ENCODE results near the gene MARCHF10.

MARCHF10 gene

DNA sequence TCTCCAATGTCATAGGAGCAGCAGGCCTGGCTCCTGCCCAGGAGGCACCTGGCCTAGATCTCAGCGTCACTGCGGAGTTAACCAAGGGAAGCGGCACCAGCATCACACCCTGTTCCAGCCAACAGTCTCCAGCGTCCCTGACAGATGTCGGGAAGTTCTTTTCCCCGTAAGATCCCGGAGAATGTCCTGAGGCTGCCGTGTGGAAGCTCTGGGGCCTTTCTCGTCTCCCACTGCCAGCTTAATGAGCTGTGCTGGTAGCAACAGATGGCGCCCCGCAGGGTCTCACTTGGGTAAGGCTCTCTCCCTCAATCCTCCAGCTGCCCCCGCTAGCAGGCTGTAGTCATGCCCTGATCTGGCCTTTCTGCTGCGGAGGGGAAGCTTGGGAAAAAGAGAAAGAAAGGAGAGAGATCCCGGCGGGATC is 57.5 kb downstream of the MARCHF10 start:
- Histone ChIP-seq H3K27me3 (ENCODE audit: insufficient read depth, low read length, poor library complexity, severe bottlenecking) (no peaks in the 10 kb centered on the region), H4K20me1 (ENCODE audit: insufficient read depth, low read length, poor library complexity, severe bottlenecking) (no peaks in the 10 kb centered on the region), H3K9me3 (ENCODE audit: insufficient read depth, low read depth, low read length) (no peaks in the 10 kb centered on the region), H2AFZ (ENCODE audit: low read length) (no peak overlapping the region), H3K79me2 (ENCODE audit: insufficient read depth, low read length) (no peaks in the 10 kb centered on the region), H3K9me2 (replicated peaks; ENCODE audit: low read depth, low read length) (no peaks in the 10 kb centered on the region), H3K4me1 (ENCODE audit: insufficient read depth, low read length, poor library complexity, severe bottlenecking) (no peaks in the 10 kb centered on the region), H3F3A (ENCODE audit: low read depth) (no peaks in the 10 kb centered on the region), H3K36me3 (ENCODE audit: insufficient read depth, low read length) (no peaks in the 10 kb centered on the region), H3K9ac (ENCODE audit: low read depth, low read length, poor library complexity, severe bottlenecking) (no peak overlapping the region), H3K4me2 (ENCODE audit: low read depth, low read length, poor library complexity, severe bottlenecking) (no peak overlapping the region), H3K4me3 (ENCODE audit: low read length, poor library complexity, severe bottlenecking) (no peak overlapping the region)
- TF ChIP-seq EZH2phosphoT487 (IDR thresholded peaks at IDR 0.05; ENCODE audit: borderline replicate concordance), result no peak
- TF ChIP-seq, protein P1, sequence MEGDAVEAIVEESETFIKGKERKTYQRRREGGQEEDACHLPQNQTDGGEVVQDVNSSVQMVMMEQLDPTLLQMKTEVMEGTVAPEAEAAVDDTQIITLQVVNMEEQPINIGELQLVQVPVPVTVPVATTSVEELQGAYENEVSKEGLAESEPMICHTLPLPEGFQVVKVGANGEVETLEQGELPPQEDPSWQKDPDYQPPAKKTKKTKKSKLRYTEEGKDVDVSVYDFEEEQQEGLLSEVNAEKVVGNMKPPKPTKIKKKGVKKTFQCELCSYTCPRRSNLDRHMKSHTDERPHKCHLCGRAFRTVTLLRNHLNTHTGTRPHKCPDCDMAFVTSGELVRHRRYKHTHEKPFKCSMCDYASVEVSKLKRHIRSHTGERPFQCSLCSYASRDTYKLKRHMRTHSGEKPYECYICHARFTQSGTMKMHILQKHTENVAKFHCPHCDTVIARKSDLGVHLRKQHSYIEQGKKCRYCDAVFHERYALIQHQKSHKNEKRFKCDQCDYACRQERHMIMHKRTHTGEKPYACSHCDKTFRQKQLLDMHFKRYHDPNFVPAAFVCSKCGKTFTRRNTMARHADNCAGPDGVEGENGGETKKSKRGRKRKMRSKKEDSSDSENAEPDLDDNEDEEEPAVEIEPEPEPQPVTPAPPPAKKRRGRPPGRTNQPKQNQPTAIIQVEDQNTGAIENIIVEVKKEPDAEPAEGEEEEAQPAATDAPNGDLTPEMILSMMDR (conservative IDR thresholded peaks at IDR 0.05; ENCODE audit: low read length), result no peak

DNA sequence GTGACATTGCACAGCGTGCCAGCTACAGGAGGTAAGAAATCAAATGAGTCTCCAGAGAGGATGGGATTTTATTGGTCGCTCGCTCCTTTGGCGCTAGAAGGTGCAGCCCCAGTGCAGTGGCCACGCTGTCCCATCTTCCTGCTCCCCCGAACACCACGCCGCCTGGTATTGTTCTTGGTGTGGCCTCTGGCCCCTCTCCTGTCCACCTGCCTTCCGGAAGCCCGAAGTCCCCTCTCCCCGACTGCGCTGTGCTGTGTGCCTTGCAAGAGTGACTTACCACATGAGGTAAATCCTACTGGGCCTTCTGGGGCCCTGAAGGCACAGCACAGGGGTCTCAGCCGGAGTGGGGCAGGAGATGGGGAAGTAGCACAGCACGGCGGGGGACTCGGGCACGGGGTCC is 58.2 kb downstream of the MARCHF10 start:
- Histone ChIP-seq H3K9ac (ENCODE audit: low read depth, low read length, poor library complexity, severe bottlenecking) (no peak overlapping the region), H3K4me3 (ENCODE audit: low read length, poor library complexity, severe bottlenecking) (no peak overlapping the region), H2AFZ (ENCODE audit: low read length) (no peak overlapping the region), H3K79me2 (ENCODE audit: insufficient read depth, low read length) (no peaks in the 10 kb centered on the region), H3K9me3 (ENCODE audit: insufficient read depth, low read depth, low read length) (no peaks in the 10 kb centered on the region), H3F3A (ENCODE audit: low read depth) (no peaks in the 10 kb centered on the region), H3K9me2 (replicated peaks; ENCODE audit: low read depth, low read length) (no peaks in the 10 kb centered on the region), H3K4me2 (ENCODE audit: low read depth, low read length, poor library complexity, severe bottlenecking) (no peak overlapping the region), H4K20me1 (ENCODE audit: insufficient read depth, low read length, poor library complexity, severe bottlenecking) (no peaks in the 10 kb centered on the region), H3K4me1 (ENCODE audit: insufficient read depth, low read length, poor library complexity, severe bottlenecking) (no peaks in the 10 kb centered on the region), H3K27me3 (ENCODE audit: insufficient read depth, low read length, poor library complexity, severe bottlenecking) (no peaks in the 10 kb centered on the region), H3K36me3 (ENCODE audit: insufficient read depth, low read length) (no peaks in the 10 kb centered on the region)
- no peak for TF ChIP-seq EZH2phosphoT487 (IDR thresholded peaks at IDR 0.05; ENCODE audit: borderline replicate concordance)
- TF ChIP-seq, protein P1 (conservative IDR thresholded peaks at IDR 0.05; ENCODE audit: low read length), result no peak

DNA sequence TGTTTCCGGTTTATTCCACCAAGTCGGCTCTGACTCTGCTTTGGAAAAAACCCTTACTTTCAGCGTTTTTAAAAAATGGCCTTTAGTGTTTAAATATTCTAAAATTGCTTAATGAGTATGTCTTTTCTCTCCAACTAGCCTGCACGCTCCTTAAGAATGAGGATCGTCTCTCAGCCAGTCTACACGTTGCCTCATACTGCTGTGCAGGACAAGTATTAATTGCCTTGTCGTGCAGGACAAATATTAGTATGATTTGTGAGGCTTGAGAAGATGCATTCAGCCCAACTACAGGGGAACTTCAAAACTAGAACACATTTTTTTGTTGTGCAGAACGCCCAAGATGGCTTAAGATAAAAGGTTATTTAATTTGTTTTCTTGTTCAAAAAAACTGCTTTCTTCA is 61.2 kb downstream of the MARCHF10 start:
- no peaks in the 10 kb centered on the region for H3K9me2 ChIP-seq (replicated peaks; ENCODE audit: low read depth, low read length)
- no peak for TF ChIP-seq EZH2phosphoT487 (IDR thresholded peaks at IDR 0.05; ENCODE audit: borderline replicate concordance)
- TF ChIP-seq, protein P1 (conservative IDR thresholded peaks at IDR 0.05; ENCODE audit: low read length), result no peak
- no peaks in the 10 kb centered on the region for H3K27me3 ChIP-seq (ENCODE audit: insufficient read depth, low read length, poor library complexity, severe bottlenecking)
- no peaks in the 10 kb centered on the region for H3K79me2 ChIP-seq (ENCODE audit: insufficient read depth, low read length)
- no peak overlapping the region for H3K9ac ChIP-seq (ENCODE audit: low read depth, low read length, poor library complexity, severe bottlenecking)
- H3K4me1 ChIP-seq (ENCODE audit: insufficient read depth, low read length, poor library complexity, severe bottlenecking), result no peaks in the 10 kb centered on the region
- H3K4me3 ChIP-seq (ENCODE audit: low read length, poor library complexity, severe bottlenecking), result no peak overlapping the region
- H3K4me2 ChIP-seq (ENCODE audit: low read depth, low read length, poor library complexity, severe bottlenecking), result no peak overlapping the region
- H3F3A ChIP-seq (ENCODE audit: low read depth), result no peaks in the 10 kb centered on the region
- no peak overlapping the region for H2AFZ ChIP-seq (ENCODE audit: low read length)
- H3K36me3 ChIP-seq (ENCODE audit: insufficient read depth, low read length), result no peaks in the 10 kb centered on the region
- H3K9me3 ChIP-seq (ENCODE audit: insufficient read depth, low read depth, low read length), result no peaks in the 10 kb centered on the region
- no peaks in the 10 kb centered on the region for H4K20me1 ChIP-seq (ENCODE audit: insufficient read depth, low read length, poor library complexity, severe bottlenecking)

All from Loucy (cell line).